Chondrocyte (in vitro differentiated cells): ENCODE results near the gene DPP10. TPM values are rescaled to one million over a fixed set of nuclear protein-coding genes. Genes with fewer than 3 reads are reported as not detected.

Experiments
- DNase-seq: peaks from one replicate; pipeline ENCODE4 v3.0.0; 2021; ENCODE audit warnings: mixed read lengths, low spot score
- H3K27ac Mint-ChIP-seq: one replicate; pipeline ENCODE4 v1.8.0; 2021; ENCODE audit warnings: mild to moderate bottlenecking, moderate library complexity, mixed read lengths; ENCODE audit not compliant: unreplicated experiment
- H3K27me3 Mint-ChIP-seq: 2 replicates; pipeline ENCODE4 v1.8.0; 2021; ENCODE audit warnings: low read depth, mixed read lengths
- H3K36me3 Mint-ChIP-seq: 2 replicates; pipeline ENCODE4 v1.8.0; 2021; ENCODE audit warnings: low read depth, mixed read lengths
- H3K4me1 Mint-ChIP-seq: 2 replicates; pipeline ENCODE4 v1.8.0; 2021; ENCODE audit warnings: low read depth, mild to moderate bottlenecking, mixed read lengths
- H3K4me3 Mint-ChIP-seq: one replicate; pipeline ENCODE4 v1.8.0; 2021; ENCODE audit warnings: mild to moderate bottlenecking, moderate library complexity, mixed read lengths; ENCODE audit not compliant: unreplicated experiment
- H3K9me3 Mint-ChIP-seq: 2 replicates; pipeline ENCODE4 v1.8.0; 2021; ENCODE audit warnings: low read depth, mixed read lengths
- total RNA-seq: library from RNA; stranded (reverse); gene quantifications from 3 replicates; pipeline ENCODE4 v1.2.1, GENCODE V29; 2021
- TF ChIP-seq, protein P1 (sequence below): fragments of 200-600 bp; sonication (generic); IDR thresholded peaks from 2 replicates; pipeline ENCODE4 v1.5.0; 2021; ENCODE audit warnings: antibody characterized with exemption, mild to moderate bottlenecking, moderate library complexity

DPP10 gene
- total RNA-seq, 1 donor from 2014 or later: not detected

GRCh38 chr2:115305712-115306111 is 863.3 kb downstream of the DPP10 start:
- TF ChIP-seq, protein P1, sequence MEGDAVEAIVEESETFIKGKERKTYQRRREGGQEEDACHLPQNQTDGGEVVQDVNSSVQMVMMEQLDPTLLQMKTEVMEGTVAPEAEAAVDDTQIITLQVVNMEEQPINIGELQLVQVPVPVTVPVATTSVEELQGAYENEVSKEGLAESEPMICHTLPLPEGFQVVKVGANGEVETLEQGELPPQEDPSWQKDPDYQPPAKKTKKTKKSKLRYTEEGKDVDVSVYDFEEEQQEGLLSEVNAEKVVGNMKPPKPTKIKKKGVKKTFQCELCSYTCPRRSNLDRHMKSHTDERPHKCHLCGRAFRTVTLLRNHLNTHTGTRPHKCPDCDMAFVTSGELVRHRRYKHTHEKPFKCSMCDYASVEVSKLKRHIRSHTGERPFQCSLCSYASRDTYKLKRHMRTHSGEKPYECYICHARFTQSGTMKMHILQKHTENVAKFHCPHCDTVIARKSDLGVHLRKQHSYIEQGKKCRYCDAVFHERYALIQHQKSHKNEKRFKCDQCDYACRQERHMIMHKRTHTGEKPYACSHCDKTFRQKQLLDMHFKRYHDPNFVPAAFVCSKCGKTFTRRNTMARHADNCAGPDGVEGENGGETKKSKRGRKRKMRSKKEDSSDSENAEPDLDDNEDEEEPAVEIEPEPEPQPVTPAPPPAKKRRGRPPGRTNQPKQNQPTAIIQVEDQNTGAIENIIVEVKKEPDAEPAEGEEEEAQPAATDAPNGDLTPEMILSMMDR: no peak
- Mint-ChIP-seq H3K36me3 (no peaks in the 10 kb centered on the region), H3K27ac (no peak overlapping the region), H3K4me3 (no peak overlapping the region), H3K27me3 (no peaks in the 10 kb centered on the region), H3K9me3 (peaks cover 4% of the 10 kb centered on the region), H3K4me1 (no peaks in the 10 kb centered on the region)
- DNase-seq: no peak

DNA sequence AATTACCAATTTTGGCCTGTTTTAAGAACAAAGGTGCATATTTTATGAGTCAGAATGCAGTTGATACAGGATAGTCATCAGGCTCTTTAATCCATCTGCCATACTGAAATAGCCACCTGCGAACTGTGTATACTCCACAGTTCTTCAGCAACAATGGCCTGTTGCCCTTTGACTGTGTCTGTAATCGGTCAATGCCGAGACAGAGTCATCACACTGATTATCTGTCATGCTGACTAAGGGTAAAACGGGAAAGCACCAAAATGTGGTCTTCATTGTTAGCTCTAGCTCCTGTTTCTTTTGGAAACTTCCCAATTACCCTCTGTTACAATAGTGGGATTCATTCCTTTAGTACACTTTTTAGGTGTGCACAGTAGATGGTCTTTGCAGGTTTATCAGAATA is 871.7 kb downstream of the DPP10 start:
- no peaks in the 10 kb centered on the region for H3K4me1 Mint-ChIP-seq
- no peaks in the 10 kb centered on the region for H3K27me3 Mint-ChIP-seq
- H3K36me3 Mint-ChIP-seq: no peaks in the 10 kb centered on the region
- no peaks in the 10 kb centered on the region for H3K9me3 Mint-ChIP-seq
- TF ChIP-seq, protein P1: no peak
- no peak overlapping the region for H3K27ac Mint-ChIP-seq
- no peak overlapping the region for H3K4me3 Mint-ChIP-seq
- no peak for DNase-seq

DNA sequence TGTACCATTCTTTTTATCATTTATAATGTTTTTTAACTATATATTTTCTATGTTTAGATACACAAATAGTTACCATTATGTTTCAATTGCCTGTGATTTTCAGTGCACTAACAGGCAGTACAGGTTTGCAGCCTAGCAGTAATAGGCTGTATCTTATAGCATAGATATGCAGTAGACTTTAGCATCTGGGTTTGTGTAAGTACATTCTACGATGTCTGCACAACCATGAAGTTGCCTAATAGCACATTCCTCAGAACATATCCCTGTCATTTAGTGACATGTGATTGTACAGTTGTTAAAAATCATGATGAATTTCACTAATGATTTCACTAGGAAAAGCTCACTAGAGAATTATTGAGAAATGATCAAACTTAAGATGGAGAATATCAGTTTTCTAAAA is 884.6 kb downstream of the DPP10 start:
- H3K27ac Mint-ChIP-seq: no peak overlapping the region
- no peak overlapping the region for H3K4me3 Mint-ChIP-seq
- no peaks in the 10 kb centered on the region for H3K36me3 Mint-ChIP-seq
- TF ChIP-seq, protein P1: no peak
- no peaks in the 10 kb centered on the region for H3K27me3 Mint-ChIP-seq
- H3K9me3 Mint-ChIP-seq: peaks cover 17% of the 10 kb centered on the region
- DNase-seq: no peak
- H3K4me1 Mint-ChIP-seq: no peaks in the 10 kb centered on the region

- H3K27ac Mint-ChIP-seq: no peak overlapping the region
- DNase-seq: no peak
- H3K4me1 Mint-ChIP-seq: no peaks in the 10 kb centered on the region
- H3K36me3 Mint-ChIP-seq: no peaks in the 10 kb centered on the region
- TF ChIP-seq, protein P1: no peak
- H3K9me3 Mint-ChIP-seq: peaks cover 41% of the 10 kb centered on the region
- H3K4me3 Mint-ChIP-seq: no peak overlapping the region
- no peaks in the 10 kb centered on the region for H3K27me3 Mint-ChIP-seq
Observed at GRCh38 chr2:115359550-115359949, 917.1 kb downstream of the DPP10 start.

GRCh38 chr2:115364093-115364492 is 921.7 kb downstream of the DPP10 start:
- peaks cover 21% of the 10 kb centered on the region for H3K9me3 Mint-ChIP-seq
- H3K36me3 Mint-ChIP-seq: no peaks in the 10 kb centered on the region
- no peaks in the 10 kb centered on the region for H3K4me1 Mint-ChIP-seq
- H3K27me3 Mint-ChIP-seq: no peaks in the 10 kb centered on the region
- no peak overlapping the region for H3K4me3 Mint-ChIP-seq
- H3K27ac Mint-ChIP-seq: no peak overlapping the region
- TF ChIP-seq, protein P1: no peak
- no peak for DNase-seq
